HG03521 (cell line): ENCODE data around the gene ASXL3.

Source experiments
- ATAC-seq: cut with Tn5 transposase; IDR thresholded peaks from one replicate; pipeline ENCODE4 v1.9.1; 2021; ENCODE audit warnings: mild to moderate bottlenecking, moderate library complexity; ENCODE audit not compliant: unreplicated experiment

The ASXL3 gene

DNA sequence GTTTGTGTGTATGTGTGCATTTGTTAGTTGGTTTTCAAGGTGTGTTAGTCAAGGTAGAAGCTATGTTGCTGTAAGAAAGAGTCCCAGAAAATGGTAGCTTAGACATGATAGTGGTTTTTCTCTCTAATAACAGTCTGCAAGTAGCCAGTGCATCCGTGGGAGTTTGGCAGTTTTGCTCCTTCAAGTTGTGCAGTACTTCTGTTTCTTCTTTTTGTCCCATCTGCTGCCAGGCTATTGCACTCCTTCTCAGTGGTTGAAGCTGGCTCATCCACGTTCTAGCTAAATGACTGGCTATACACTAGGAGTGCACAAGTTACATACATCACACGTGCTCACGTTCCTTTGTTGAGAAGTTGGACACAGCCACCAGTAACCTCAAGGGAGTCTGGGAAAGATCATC lies 134.7 kb downstream of the ASXL3 start:
- no peak for ATAC-seq

DNA sequence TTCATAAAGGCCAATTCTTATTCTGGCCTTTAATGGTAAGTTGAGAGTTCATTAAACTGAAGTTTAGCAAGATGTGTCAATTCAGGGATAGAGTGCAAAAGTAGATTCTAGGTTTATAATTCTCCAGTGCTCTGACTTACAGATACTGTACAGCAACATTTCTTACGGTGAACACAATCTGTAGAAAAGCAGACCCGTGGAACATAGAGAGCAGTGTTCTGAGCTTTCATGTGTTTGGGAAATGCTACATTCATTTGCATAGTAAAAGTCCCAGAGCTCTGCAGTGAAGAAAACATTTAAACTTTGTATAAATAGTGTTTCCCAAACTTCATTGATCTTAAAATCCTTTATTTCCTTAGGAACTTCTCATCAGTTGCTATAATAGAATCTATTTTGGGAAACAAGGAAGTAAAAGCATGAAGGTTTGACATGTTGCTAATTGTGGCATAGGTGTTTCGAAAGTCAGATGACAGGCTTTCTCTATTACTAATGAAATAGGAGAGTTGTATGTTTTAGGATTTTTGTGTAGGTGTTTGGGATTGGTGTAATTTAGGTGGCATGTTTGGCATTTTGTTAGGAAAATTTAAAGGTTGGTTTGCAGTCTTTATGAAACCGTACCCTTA lies 138.2 kb downstream of the ASXL3 start:
- no peak for ATAC-seq

GRCh38 chr18:33717339-33717738 lies 139.3 kb downstream of the ASXL3 start:
- no peak for ATAC-seq

DNA sequence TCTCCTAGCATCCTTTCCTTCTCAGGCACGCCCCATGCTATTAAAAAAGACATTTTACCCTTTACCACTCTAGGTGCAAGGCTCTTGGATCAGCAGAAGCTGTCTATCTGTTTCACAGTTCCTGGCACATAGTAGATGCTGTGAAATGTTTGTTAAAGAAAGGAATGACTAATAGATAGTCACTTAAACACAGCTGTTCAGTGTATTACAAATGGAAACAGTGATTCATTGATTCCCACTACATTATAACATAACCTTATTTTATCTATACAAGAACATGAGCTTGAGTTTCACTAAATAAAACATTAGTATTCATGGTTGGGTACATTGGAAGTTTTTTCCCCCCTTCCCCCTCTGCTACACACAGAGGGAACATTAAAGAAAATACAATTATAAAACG lies 142.1 kb downstream of the ASXL3 start:
- ATAC-seq: no peak

DNA sequence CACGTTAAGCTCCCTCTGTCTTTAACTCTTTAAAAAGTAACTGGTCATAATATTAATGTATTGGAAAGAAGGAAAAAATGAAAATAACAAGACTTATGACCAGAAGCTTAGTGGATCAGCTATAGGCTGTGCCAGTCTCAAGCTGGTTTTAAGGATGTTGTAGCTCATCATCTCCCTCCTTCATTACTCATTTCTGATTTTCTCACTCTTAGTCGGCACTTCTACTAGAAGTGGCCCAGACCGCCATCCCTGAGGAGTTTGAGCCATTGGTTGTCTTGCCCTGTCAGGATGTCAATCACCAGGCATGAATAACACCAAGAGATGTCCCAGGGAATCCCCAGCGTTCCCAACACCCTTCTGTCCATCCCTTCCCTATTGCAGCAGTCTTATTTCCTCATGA lies 151.5 kb downstream of the ASXL3 start:
- no peak for ATAC-seq

GRCh38 chr18:33733376-33733775 lies 155.4 kb downstream of the ASXL3 start:
- no peak for ATAC-seq

DNA sequence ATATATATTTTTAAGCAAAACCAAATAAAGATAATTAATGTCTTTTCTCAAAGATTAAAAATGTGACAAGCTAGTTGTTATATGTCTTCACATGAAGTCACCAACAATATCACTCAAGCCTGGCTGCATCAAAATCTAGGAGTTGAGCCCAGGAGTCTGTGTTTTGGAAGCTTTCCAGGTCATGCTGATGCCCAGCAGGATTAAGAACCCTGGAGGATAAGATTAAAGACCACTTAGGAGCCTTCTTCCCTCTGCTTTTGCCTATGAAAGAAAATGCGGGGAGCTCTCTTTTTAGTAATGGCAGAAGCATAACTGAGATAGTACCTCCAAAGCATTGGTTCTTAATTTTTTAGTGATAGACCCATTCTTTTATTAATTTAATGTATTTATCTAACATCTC lies 157.4 kb downstream of the ASXL3 start:
- ATAC-seq: no peak

GRCh38 chr18:33741760-33742159 lies 163.7 kb downstream of the ASXL3 start:
- ATAC-seq: no peak

GRCh38 chr18:33744032-33744697 lies 166.1 kb downstream of the ASXL3 start:
- no peak for ATAC-seq

DNA sequence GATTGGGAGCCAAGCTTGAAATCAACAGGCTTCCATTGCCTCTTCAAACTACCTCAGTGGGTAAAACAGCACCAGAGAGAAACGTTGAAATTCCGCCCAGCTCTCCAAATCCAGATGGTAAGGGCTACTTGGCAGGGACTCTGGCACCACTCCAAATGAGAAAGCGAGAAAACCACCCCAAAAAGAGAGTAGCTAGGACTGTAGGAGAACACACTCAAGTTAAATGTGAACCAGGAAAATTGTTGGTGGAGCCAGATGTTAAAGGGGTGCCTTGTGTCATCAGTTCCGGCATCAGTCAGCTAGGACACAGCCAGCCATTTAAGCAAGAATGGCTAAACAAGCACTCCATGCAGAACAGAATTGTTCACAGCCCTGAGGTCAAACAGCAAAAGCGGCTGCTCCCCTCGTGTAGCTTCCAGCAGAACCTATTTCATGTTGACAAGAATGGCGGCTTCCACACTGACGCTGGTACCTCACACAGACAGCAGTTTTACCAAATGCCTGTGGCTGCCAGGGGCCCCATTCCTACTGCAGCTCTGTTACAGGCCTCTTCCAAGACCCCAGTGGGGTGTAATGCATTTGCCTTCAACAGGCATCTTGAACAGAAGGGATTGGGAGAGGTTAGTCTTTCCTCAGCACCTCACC lies 167.3 kb downstream of the ASXL3 start:
- no peak for ATAC-seq

DNA sequence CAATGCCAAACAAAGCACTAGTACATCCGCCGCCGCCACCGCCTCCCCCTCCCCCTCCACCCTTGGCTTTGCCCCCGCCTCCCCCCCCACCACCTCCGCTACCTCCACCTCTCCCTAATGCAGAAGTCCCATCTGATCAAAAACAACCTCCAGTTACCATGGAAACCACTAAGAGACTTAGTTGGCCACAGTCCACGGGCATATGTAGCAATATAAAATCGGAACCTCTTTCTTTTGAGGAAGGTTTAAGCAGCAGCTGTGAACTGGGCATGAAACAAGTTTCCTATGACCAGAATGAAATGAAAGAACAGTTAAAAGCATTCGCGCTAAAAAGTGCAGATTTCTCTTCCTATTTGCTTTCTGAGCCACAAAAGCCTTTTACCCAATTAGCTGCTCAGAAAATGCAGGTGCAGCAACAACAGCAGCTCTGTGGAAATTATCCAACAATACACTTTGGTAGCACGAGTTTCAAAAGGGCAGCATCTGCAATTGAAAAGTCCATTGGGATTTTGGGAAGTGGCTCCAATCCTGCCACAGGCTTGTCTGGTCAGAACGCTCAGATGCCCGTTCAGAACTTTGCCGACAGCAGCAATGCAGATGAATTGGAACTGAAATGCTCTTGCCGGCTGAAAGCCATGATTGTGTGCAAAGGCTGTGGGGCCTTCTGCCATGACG lies 168.0 kb downstream of the ASXL3 start:
- ATAC-seq: no peak

DNA sequence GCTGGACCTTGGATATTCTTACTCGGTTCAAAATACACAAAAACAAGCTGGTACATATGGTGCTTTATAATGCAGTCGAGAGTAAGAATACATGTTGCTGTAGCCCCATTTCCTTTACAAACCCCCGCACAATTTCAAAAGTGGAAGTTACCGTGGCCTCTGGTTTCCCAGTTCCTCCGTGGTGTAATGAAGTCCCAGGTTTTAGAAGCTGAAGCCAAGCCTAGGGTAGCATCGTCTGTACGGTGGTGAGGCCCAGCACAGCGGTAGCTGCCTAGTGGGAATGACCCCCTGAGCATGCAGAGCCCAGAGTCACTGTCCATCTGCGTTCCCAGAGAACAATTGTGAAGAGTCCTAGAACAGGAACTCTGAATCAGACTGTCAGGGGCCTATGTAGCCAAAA lies 171.8 kb downstream of the ASXL3 start:
- ATAC-seq: no peak

- no peak for ATAC-seq
These were observed 172.3 kb downstream of the ASXL3 start for GRCh38 chr18:33750366-33750765.

DNA sequence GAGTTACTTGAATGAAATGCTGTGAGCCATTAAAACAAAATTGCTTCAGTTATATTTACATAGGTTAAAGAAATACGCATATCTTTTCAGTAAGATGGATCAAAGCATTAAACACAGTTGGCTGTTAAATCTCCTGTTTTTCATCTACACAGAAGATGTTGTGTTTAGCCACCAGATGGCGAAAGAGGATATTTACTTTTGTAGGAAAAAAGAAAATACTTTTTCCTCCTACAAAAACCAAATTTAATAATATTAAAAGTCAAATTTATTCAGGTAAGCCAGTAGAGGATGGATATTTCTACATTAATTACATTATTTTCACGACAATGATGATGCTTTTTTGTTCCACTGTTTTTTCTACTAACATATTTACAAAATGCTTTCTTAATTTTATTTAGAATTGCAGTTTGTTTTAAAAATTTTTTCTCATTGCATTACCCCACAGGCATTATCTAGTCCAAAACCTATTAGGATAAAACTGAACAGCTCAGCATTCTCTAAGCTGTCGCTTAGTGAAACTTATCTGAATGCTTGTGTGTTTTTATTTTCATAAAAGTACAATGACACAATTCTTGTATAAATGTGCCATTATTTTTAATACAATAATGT lies 173.7 kb downstream of the ASXL3 start:
- no peak for ATAC-seq

DNA sequence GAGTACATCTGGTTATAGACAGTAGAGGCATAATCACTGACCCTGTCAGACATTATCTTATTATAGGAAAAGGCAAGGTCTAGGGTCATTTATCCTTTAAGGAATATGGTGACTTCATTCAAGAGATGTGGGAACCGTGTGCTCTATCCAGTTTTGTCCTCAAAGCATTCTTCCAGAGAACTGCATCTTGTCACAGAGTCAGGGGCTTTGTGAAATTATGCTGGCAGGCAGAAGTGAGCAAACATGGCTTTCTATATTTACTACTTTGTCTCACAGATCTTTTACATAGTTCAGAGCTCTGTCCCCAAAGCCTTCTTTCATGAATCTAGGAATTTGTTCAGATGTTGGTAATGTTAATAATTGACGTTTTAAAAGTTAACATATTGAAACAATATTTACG lies 177.4 kb downstream of the ASXL3 start:
- no peak for ATAC-seq

DNA sequence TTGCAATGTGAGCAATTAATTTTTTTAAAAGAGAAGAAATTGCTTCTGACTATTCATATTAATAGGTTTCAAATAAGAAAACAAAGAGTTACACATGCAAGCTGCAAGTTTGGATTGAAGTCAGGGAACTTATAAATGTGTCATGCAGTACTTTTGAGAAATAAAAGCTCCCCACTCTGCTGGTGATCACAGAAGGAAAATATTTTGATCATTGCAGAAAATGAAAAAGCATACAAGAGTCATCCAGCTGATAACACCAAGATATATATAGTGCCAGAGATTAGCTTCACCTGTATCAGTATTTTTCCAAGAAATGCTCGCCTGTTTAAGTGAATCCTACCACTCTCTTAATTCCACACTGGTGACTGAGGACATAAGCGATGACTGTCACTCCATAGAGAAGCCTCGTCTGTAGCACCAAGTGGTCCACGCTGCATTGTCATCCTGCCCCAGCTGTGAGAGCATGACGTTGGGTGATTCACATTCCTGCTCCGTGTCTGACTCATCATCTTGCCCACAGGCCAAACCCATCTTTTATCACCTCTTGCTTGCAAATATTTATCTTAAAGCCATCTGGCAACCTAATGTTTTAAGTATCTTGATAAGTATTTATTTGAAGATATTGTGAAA lies 178.0 kb downstream of the ASXL3 start:
- no peak for ATAC-seq

DNA sequence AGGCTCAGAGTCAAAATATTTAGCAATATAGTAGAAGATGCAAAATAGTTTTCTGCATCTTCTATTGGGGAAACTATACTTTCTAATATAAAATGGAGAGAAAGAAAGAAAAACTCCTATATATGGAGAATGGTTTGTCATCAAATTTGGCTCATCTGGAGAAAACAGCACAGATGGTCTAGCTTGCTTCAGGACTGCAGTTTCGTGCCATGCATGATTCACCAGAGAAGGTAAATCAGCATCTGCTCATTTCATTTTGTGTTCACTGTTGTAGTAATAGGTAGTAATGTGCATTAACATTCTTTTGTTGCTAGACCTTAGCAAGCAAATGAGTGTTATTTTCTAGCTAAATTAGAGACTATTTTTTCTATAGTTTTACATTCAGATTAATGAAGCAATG lies 179.0 kb downstream of the ASXL3 start:
- no peak for ATAC-seq

- ATAC-seq: no peak
These were observed 183.3 kb downstream of the ASXL3 start for GRCh38 chr18:33761363-33761762.

DNA sequence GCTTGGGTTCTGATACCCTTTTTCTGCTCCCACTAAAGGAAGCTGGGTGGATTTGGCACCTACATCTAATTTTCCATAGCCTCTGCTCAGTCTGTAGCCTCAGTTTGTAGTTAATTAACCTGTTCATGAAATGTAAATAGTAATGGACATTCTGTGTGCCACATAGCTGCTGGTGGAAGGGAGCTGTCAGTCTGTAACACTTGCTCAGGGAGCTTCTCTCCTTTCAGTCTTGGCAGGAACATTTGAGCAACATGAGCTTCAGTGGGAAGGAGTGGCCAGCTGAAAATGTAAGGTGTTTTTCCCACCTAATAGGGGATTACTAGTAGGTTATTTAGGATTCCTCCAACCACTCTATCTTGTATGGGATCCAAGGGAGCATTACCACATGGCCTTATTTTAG lies 203.4 kb downstream of the ASXL3 start:
- no peak for ATAC-seq
